Suprapubic skin (tissue), 4 donors: ENCODE results near the gene KIAA1217. TPM values are rescaled to one million over a fixed set of nuclear protein-coding genes. Genes with fewer than 3 reads are reported as not detected.

Experiments
- DNase-seq, 2 donors: peaks; one replicate each; pipeline ENCODE4 v3.0.0-alpha.2; 2019; ENCODE audit warnings: low spot score in 2 of 2
- H3K27ac ChIP-seq: fragments of 200-600 bp; sonication (generic); one replicate; pipeline ENCODE4 v1.5.1; 2019
- H3K27me3 ChIP-seq: fragments of 200-600 bp; sonication (generic); one replicate; pipeline ENCODE4 v1.5.1; 2019
- H3K36me3 ChIP-seq: fragments of 200-600 bp; sonication (generic); one replicate; pipeline ENCODE4 v1.5.1; 2019
- H3K4me1 ChIP-seq: fragments of 200-600 bp; sonication (generic); one replicate; pipeline ENCODE4 v1.5.1; 2019
- H3K4me3 ChIP-seq: fragments of 200-600 bp; sonication (generic); one replicate; pipeline ENCODE4 v1.5.1; 2019; ENCODE audit warnings: mild to moderate bottlenecking
- H3K9me3 ChIP-seq: fragments of 200-600 bp; sonication (generic); one replicate; pipeline ENCODE4 v1.5.1; 2019
- CTCF ChIP-seq, 2 donors: fragments of 200-600 bp in 1 of 2; fragments of 450-650 bp in 1 of 2; sonication (generic) in 1 of 2; IDR thresholded peaks; one replicate each; pipeline ENCODE4 v1.5.1; 2016 to 2019; ENCODE audit warnings: antibody characterized with exemption in 2 of 2, mild to moderate bottlenecking in 1 of 2, moderate library complexity in 1 of 2
- EP300 ChIP-seq: sonication (generic); formaldehyde crosslinking; IDR thresholded peaks from one replicate; pipeline ENCODE4 v1.6.1; 2017; ENCODE audit warnings: antibody characterized with exemption
- POLR2A ChIP-seq, 2 donors: fragments of 450-650 bp; IDR thresholded peaks; one replicate each; pipeline ENCODE4 v1.6.1; 2017; ENCODE audit warnings: antibody characterized with exemption in 2 of 2, mild to moderate bottlenecking in 2 of 2, moderate library complexity in 2 of 2
- POLR2AphosphoS5 ChIP-seq, 3 donors: sonication (generic); formaldehyde crosslinking; IDR thresholded peaks; one replicate each; pipeline ENCODE4 v1.6.1; 2017; ENCODE audit warnings: antibody characterized with exemption in 3 of 3
- WGBS: methylation state at CpG from one replicate; pipeline ENCODE4 v1.1.5; 2018; 5-methylcytosine and 5-hydroxymethylcytosine counted together
- total RNA-seq, 4 donors: library from RNA; depleted of rRNA; stranded (reverse); fragments of >200 nt; gene quantifications; one replicate each; pipeline ENCODE4 v1.1.0, GENCODE V29; 2016

KIAA1217 gene
- total RNA-seq, 4 donors from 2014 or later = 59.2 to 109 (median 72.1) TPM

GRCh38 chr10:24240041-24240751 is 31.3 kb downstream of the KIAA1217 start:
- TF ChIP-seq POLR2AphosphoS5 (IDR thresholded peaks at IDR 0.05) (peak in 2 of 3 donors; percentile 27 to 56), CTCF (IDR thresholded peaks at IDR 0.05) (no peak), EP300 (no peak), POLR2A (IDR thresholded peaks at IDR 0.05) (no peak)
- WGBS = 38% methylated on average over 8 of the region's 8 CpGs
- no peak for DNase-seq
- Histone ChIP-seq H3K4me1 (peaks cover 58% of the 10 kb centered on the region), H3K27me3 (no peaks in the 10 kb centered on the region), H3K9me3 (no peaks in the 10 kb centered on the region), H3K36me3 (no peaks in the 10 kb centered on the region), H3K4me3 (peak overlapping the region; percentile 44), H3K27ac (peak overlapping the region; percentile 87)

DNA sequence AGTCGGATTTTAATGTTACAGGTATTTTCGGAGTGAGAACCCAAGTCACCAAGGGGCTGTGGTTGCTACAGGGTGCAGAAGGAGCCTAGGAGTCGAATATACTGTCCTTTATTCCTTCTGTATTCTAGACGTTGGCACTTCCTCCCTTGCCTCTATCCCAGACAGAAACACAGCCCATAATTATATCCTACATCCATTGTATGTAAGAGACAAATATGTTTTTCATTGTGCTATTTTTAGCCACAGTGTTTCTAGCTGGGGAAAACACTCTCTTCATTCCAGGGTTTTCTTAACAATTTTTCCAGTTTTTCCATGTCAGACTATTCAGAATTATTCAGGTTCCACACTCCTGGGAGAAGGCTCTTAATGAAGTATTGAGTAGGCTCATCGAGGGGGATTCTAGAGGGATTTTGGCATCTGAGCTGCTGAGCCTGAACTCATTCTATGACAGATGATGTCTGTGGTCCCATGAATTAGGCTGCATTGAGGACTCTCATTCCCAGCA is 32.6 kb downstream of the KIAA1217 start:
- WGBS = 44% methylated on average over 5 of the region's 5 CpGs
- no peaks in the 10 kb centered on the region for H3K27me3 ChIP-seq
- no peak overlapping the region for H3K4me3 ChIP-seq
- TF ChIP-seq POLR2AphosphoS5 (IDR thresholded peaks at IDR 0.05) = no peak
- TF ChIP-seq CTCF (IDR thresholded peaks at IDR 0.05) = no peak
- TF ChIP-seq EP300 = no peak
- no peak for TF ChIP-seq POLR2A (IDR thresholded peaks at IDR 0.05)
- H3K9me3 ChIP-seq = no peaks in the 10 kb centered on the region
- no peaks in the 10 kb centered on the region for H3K36me3 ChIP-seq
- DNase-seq = no peak
- H3K27ac ChIP-seq = peak overlapping the region; percentile 87
- H3K4me1 ChIP-seq = peaks cover 57% of the 10 kb centered on the region

DNA sequence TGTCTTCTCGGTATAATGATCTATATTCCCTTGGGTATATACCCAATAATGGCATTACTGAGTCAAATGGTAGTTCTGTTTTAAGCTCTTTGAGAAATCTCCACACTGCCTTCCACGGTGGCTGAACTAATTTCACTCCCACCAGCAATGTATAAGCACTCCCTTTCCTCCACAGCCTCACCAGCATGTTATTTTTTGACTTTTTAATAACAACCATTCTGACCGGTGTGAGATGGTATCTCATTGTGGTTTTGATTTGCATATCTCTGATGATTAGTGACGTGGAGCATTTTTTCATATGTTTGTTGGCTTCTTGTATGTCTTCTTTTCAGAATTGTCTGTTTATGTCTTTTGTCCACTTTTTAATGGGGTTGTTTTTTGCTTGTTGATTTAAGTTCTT is 33.6 kb downstream of the KIAA1217 start:
- Histone ChIP-seq H3K4me1 (peaks cover 53% of the 10 kb centered on the region), H3K9me3 (no peaks in the 10 kb centered on the region), H3K27me3 (no peaks in the 10 kb centered on the region), H3K36me3 (no peaks in the 10 kb centered on the region), H3K4me3 (no peak overlapping the region), H3K27ac (no peak overlapping the region)
- WGBS = 62% methylated on average over 4 of the region's 4 CpGs
- DNase-seq = no peak
- no peak for TF ChIP-seq POLR2AphosphoS5 (IDR thresholded peaks at IDR 0.05)

DNA sequence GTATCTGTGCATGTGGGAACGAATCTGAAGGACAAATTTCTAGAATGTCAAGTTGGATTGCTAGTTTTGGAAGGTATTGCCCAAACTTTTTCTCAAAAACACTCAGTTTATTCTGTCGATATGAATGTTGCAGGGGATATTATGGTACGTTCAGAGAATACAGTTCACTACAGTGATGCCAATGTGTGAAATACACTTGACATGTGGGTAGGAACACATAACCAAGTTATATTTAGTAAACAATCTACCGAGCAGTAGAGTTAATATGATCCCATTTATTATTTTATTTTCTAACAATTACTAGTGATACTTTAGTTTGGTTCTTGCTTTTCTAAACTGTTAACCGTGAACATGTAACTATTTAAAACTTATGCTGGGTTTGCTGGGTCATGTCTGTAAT is 37.4 kb downstream of the KIAA1217 start:
- DNase-seq = no peak
- H3K27ac ChIP-seq = no peak overlapping the region
- peaks cover 33% of the 10 kb centered on the region for H3K4me1 ChIP-seq
- no peaks in the 10 kb centered on the region for H3K36me3 ChIP-seq
- no peak overlapping the region for H3K4me3 ChIP-seq
- H3K27me3 ChIP-seq = no peaks in the 10 kb centered on the region
- TF ChIP-seq CTCF (IDR thresholded peaks at IDR 0.05) (no peak), EP300 (no peak), POLR2AphosphoS5 (IDR thresholded peaks at IDR 0.05) (no peak), POLR2A (IDR thresholded peaks at IDR 0.05) (no peak)
- 67% methylated on average over 5 of the region's 5 CpGs for WGBS
- no peaks in the 10 kb centered on the region for H3K9me3 ChIP-seq

DNA sequence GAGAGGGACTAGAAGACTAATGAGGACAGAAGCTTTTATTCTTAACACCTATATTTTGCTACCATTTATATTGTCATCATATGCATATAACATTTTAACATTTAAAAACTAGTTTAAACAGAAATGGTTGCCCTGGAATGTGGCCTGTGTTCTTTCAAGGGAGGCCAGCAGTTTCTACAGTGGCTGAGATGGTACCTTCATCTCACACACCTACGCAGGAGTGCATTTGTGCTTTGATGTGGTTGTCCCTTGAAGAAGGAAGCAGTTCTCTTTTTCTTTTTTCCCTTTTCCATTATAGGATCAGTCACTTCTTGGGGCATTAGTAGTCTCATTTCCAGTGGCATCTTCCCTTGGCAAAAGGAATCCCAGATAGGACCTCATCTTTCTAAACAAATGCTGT is 38.9 kb downstream of the KIAA1217 start:
- Histone ChIP-seq H3K27ac (no peak overlapping the region), H3K9me3 (no peaks in the 10 kb centered on the region), H3K4me1 (peaks cover 26% of the 10 kb centered on the region), H3K4me3 (no peak overlapping the region), H3K27me3 (no peaks in the 10 kb centered on the region), H3K36me3 (no peaks in the 10 kb centered on the region)
- no peak for TF ChIP-seq POLR2A (IDR thresholded peaks at IDR 0.05)
- TF ChIP-seq CTCF (IDR thresholded peaks at IDR 0.05) = no peak
- TF ChIP-seq EP300 = no peak
- TF ChIP-seq POLR2AphosphoS5 (IDR thresholded peaks at IDR 0.05) = no peak
- DNase-seq = no peak
- WGBS = 59% methylated on average over 1 of the region's 1 CpG
